HG02981 (cell line): ENCODE data around the gene NRIP3.
A peak's percentile ranks its signal among the peaks of the same experiment; 100 is the strongest.
"Not testable (repeated sequence)": the region's sequence is repeated elsewhere in the genome, so short reads cannot be mapped to it uniquely, and the experiment has no call there.

Experiments
- ATAC-seq: cut with Tn5 transposase; IDR thresholded peaks from one replicate; pipeline ENCODE4 v1.9.1; 2021; ENCODE audit warnings: mild to moderate bottlenecking, moderate library complexity; ENCODE audit not compliant: unreplicated experiment

Gene NRIP3

DNA sequence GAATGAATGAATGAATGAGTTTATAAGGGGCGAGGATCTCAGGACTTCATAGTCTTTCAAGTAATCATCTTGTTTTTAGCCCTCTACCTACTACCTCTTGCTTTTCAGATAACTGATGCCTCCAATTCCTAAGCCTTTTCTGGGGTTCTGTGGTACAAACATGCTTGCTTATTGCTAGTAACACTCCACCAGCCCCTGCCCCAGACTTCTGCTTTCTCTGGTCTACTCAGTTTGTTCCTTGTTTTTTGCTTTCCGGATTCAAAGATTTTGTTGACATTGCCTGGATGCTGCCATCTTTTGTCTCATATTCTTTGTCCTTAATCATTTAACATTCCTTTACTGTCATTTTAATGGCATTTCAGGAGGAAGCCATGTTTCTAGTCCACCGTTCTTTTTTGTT, 30.7 kb downstream of the NRIP3 start:
- no peak for ATAC-seq

DNA sequence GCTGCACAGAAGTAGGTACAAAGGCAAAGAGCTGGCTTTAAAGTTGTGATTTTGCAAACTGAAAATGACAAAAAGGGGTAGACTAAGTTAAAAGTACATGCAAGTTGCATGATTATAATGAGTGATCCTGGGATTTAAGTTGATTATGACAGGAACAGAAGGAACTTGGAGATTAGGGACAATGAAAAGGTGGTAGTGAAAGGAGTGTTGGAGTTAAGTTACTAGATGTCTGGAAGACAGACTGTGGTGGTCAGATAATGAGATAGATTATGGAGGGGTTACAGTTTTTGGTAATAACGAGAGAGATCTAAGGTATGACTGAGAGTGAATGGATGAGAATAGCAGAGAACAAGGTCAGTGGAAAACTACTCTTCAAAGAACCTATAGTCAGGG, 31.9 kb downstream of the NRIP3 start:
- no peak for ATAC-seq

DNA sequence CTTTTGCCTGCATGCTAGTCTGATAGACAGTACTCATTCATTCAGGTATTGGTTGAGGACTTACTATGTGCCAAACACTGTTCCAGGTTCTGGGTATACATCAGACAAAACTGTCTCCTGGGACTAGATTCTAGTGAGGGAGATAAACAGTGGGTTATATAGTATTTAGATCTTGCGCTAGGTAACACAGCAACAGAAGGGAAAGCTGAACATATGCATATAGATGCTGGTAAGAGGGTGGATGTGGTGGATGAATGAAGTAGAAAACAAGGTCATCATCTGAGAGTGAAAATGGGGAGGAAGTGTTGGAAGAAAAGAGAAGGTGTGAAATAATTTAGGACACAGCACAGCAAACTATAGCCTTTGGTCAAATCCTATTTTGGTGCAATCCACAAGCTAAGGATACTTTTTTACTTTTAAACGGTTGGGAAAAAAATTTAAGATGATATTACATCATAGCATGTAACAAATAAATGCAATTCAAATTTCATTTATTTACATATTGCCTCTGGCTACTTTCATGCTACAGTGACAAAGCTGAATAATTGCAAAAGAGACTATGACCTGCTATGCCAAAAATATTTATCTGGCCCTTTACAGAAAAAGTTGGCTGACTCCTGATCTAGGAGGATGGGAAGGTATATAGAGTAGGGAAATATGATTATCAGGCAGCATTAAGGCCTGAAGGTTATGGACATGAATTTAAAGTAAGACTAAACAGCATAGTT, 32.4 kb downstream of the NRIP3 start:
- ATAC-seq: no peak

DNA sequence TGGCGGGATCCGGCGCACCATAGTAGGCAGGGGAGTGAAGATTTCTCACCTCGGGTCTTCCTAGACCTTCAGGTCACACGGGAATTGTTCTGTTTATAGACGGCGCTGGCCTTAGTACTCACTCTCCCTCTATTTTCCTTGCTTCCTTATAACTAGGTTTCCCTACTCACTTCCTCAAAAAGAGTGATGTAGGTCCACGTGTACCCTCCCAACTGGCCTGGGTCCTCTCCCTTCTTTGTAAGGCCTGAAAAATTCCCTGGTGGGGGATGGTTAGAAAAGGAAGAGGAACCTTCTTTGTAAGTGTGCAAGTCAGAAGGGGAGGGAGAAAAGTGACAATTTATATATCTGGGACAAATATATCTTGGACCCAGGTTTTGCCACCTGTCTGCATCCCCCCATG, 36.6 kb downstream of the NRIP3 start:
- no peak for ATAC-seq

DNA sequence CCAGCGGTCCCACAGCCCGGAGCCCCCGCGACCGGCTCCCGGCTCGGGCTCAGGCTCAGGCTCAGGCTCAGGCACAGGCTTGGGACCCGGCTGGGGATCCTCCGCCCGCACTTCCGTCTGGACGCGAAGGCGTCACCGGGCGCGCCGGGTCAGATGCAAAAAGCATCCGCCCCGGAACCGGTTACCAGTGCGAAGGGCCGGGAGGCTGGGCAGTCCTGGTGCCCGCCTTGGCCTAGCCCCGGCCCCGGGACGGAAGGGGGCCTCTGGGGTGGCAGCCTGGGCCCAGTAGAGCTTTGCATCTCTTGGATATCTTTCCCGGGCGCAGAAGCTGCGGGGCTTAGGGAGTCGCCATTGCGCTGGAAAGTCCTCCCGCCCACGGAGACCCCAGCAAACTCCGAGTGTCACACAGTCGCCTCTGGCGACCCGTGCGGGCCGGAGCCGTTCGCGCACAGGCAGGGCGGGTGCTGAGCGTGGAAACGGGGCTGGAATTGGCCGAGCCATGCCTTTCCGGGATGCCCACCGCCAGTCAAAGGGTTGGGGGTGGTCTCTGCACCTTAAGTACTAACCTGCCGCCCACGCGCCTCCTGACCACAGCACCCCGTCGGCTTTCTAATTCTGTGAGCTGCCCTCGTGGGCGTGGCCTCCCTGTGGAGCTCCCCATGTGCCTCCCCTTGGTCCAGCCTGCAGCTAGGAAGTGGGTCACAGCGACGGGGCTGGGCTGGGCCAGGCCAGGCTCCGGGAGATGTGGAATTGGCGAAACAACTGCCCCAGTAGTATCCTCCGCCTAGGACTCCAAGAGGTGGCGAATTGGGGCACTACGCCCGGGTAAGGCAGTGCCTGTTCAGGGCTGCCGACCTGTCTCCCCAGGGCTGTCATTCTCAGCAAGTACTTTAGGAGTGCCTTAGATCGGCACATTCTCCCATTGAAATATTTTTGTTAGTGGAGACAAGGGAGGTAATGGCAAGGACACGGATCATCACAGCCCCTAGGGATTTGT, 39.2 kb downstream of the NRIP3 start, which contains the start of gene TMEM9B:
TMEM9B (minus strand) TSS at position 119 of the 997 bp plus-strand sequence. CDS start 129 bp downstream, outside the sequence.
- ATAC-seq: peak; percentile 79

DNA sequence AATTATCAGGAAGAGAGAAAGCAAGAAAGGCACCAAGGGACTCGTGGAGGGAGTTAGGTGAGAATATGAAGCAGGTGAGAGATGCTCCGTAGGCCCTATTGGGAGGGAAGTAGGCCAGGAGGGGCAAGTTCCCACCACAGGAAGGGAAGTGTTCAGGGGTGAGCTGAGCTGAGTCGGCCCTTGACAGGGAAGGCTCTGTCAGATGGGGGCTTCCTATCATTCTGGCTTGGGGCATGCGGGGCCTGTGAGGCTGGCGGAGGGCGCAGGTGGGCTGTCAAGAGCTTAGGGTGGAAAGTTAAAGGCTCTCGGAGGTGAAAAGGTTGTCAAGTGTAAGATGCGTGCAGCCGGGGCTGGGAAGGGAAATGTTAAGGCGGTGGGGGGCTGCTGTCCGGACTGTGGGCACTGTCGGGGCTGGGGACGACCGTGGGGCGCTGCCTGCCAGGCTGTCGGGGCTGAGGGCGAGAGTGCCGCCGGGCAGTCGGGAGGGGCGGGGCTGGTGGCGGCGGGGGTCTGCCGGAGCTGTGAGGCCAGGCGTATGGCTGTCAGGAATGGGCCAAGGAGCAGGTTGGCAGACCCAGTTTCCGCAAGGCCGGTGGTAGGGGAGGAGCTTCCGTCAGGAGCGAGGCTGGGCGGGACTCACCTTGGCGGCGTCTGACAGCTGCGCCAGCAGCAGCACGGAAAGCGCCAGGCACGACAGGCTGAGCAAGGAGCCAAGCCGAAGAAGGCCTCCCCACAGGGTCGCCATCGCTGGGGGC, 40.1 kb downstream of the NRIP3 start:
- peak; percentile 49 for ATAC-seq

DNA sequence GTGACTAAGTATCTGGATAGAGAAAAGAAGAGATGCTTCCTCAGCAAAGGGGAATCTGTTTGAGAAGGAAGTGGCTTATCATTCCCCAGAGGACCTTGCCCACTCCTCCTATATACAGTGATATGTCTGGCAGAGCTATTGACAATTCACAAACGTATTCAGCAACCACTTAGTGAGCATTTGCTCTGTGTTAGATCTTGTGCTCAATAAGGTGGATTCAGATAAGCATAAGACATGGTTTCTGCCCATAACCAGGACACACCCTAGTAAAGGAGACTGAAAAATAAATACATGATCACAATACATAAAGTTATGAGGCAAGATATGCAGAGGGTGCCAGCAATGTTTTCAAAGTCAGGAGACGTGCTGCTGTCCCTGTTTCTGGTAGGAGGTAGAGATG, 41.0 kb downstream of the NRIP3 start:
- ATAC-seq: no peak

DNA sequence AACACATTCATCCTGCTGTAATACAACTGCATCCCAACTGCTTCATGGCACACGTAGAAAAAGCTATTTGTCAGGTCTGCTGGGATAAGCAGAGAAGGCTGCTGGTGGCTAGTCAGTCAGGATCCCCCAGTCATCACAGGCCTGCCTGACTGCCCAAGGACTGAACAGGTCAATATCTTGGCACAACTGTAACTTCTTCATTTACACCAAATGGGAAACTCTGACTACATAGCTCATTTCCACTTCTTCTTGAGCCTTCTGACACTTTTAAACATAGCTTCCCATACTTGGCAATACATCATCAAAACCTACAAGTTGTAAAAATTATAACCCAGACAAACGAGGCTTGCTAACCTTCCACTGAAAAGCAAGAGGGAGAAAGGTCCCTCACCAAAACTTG, 42.4 kb downstream of the NRIP3 start:
- no peak for ATAC-seq

DNA sequence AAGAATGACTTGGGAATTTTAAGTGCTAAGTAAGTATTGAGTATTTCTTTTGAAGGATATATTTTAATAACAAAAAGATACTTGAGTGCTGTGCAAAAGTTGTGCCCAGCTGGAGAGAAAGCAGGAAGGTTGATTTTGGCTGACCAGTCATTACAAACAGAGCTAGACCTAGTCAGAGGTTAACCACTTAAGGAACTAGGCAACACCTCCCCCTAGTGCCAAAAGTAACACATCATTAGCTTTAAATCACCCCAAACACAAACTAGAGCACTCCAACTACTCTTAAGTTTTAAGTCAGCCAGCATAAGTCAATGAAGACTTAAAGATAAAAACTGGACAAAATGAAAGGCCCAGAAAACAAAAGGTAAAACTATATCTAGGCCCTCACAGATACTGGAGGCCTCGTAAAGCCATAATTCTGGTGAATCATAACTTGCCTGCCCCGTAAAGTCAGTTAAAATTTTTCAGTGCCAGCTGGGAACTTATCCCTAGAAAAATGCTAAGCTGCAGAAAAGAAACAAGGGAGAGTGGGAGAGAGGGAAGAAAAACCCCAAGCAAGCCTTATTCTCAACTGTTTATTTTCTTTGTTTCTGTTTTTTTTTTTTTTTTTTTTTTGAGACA, 44.1 kb downstream of the NRIP3 start:
- ATAC-seq: peak; percentile 38

DNA sequence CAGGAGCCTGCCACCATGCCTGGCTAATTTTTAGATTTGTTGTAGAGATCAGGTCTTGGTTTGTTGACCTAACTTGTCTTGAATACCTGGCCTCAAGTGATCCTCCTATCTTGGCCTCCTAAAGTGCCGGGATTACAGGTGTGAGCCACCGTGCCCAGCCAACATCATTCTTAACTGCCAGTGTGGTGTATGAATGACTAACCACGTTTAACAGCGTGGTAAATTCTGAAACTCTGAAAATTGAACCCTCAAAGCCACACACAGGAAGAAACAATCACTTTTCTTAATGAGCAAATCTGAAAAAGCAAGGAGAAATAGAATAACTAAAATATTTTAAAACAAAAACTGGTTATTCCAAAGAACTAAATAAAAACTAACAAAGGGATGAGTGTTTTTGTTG, 46.9 kb downstream of the NRIP3 start:
- no peak for ATAC-seq

DNA sequence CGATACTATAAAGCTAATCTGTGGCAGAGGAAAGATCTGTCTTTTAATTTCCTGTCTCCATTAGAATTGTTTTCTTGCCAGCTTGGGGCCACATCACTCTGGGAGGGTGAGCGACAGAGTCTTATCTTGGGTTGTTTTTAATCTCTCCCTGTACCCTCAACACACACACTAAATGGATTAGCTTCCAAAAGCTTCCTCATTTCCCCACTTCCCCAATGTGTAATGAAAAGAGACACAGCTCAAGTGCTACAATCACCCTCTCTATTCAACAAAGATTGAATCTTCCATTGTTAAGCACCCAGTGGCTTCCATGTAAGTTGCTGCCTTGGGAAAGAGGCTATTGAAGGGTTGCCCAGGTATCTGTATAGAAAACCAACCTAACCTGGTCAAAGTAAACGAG, 54.9 kb downstream of the NRIP3 start:
- no peak for ATAC-seq

DNA sequence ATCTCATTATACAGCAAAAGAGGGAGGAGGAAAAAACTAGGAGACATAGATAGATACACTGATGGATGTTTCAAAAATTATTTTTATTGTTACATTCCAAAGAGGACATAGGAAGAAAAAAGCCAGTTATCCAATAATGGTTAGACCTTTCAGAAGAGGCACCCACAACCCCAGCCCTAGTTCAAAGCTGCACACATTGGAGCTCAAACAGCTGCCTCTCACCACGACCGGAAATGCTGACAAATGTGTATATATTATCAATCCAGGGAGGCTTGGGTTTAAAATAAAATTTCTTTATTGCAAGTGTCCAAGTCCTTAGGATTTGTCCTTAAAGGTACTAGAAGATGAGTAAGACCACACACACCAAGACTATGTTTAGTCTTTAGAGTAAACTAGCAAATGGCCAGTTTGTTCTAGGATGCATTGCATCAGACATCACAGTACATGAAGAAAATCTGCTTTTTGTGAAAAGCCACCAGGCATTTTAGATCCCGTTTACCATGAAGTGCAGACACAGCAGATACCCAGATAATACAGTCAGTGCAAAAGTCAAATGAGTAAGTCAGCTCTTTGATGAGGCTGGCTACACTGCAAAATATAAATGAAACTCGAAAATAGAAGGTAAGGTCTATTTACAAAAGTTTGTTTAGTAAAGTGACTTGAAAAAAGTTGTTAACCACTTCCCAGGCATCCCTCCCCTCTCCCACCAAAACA, 56.4 kb downstream of the NRIP3 start:
- ATAC-seq: no peak

DNA sequence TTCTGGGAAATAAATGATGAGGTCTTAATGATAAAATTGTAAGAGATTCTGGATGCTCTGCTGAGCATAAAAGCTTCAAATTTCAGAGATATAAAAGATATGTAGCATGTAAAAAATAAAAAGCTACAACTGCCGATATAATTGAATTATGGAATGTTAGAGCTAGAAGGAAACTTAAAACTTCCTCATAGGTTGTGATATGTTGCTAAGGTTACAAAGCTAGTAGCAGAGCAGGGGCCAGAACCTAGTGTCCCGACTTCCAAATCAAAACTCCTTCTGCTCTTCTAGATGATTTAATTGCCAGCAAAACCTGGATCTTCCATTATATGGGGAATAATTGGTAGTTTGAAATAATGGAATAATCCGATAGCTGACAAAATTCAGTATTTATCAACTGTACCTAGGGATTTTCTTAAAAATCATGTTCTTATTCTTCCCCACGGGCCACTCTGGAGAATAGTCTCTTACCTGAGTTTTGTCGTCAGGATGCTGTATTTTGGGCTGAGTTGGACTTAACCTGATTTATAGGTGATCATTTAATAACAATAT, 61.2 kb downstream of the NRIP3 start, which contains the start of gene ASCL3:
ASCL3 (minus strand) TSS at position 499 of the 549 bp plus-strand sequence. CDS start 4,855 bp downstream, outside the sequence.
- no peak for ATAC-seq

DNA sequence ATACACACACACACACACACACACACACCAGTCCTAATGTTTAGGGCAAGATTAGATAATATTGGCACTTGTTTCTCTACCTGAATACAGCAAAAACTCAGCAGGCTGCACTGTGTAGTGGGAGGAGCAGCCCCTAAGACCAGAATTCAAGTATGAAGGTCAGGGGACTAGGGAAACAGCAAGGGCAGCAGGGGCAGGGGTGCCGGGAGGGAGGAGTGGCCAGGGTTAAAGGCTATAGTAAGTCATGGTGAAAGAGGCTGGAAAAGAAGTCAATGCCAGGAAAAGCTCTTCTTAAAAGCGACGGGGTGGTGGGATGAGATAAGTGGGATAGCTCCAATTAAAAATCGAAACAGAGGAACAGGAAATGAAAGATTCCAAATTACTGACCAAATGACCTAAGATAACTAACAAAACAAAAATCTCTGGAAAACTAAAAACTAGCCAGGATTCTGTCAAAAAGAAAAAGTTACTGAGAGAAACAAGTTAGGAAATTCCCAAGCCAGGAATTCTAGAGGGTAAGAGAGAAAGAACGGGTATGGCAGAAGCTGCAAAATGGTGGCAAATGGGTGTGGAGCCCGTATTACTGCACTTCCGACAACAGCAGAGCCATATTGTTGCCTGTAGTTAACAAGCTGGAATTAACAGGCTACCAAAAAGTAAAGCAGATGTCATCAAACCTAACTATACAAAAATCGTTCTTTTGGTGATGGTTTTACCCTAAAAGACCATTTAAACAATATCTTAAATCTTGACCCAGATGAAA, 62.3 kb downstream of the NRIP3 start:
- ATAC-seq: no peak

DNA sequence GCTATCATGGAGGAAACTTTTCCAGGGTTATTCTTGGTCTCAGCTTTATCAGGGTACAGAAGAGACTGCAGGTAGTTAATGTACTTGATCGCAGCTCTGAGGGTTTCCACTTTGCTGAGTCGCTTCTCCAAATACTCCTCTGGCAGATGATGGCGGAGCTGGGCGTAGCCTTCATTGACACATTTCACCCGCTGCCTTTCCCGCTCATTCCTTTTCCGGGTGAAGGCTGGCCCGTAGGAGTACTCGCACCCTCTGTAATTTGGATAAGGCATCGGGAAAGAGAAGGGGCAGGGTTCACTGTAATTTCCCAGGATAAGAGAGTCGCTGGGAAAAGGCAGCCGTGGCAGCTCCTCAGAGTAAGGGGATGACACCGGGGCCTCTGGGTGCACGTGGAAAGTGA, 66.1 kb downstream of the NRIP3 start:
- no peak for ATAC-seq

DNA sequence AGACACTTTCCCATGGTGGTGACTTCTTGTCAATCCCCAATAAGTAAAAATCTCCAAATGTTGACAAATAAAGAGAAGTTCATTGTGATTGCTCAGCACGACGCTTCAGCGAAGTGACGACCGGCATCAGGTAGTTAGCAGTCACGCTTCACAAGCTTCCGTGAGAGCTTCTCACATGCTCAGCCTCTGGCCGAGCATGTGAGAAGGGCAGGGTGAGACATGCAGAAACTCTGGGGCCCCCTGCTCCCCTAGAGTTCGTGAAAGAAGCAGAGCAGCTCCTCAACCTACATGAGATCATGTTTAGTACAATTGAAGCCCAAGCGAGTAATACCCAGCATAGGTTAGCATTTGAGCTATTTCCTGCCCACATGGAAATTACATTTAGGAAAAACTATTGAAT, 66.6 kb downstream of the NRIP3 start:
- ATAC-seq: no peak

DNA sequence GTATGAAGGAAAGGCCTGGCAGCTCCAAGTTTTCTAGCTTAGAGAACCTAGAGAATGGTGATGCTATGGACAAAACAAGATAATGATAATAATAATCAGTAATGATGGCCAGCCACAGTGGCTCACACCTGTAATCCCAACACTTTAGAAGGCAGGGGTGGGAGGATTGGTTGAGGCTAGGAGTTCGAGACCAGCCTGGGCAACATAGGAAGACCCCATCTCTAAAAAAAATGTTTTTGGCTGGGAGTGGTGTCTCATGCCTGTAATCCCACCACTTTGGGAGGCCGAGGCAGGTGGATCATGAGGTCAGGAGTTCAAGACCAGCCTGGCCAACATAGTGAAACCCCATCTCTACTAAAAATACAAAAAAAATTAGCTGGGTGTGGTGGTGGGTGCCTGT, 68.0 kb downstream of the NRIP3 start:
- ATAC-seq: not testable (repeated sequence)

DNA sequence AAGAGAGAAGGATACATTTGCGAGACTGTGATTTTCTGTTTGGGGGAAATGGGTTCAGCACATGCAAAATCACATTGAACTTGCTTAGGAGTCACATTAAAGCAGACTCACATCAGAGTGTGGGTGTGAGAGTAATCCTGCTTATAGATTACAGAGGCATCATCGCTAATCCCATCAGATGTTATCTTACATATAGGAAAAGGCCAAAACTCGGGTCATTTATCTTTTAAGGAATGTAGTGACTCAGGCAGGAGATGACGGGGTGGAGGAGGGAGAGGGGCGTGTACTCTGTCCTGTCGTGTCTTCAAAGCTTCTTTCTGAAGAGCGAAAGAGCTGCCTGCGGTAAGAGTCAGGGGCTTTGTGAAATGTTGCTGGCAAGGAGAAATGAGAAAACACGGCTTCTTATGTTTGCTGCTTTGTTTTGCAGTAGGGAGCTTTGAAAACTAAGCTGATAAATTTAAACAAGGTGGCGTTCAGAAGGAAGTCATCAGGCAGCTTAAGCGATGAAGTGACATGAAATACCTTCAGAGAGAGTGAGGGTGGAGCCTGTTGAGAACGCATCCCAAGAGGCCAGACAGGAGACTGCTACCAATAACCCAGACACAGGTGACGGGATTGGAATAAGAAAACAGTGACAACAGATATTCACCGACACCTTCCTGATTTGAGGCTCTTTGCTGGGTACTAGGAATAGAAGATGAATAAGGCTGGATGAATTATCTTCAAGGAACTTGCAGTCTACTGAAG, 68.9 kb downstream of the NRIP3 start:
- ATAC-seq: no peak
